ENCODE measurements around the gene CCDC197.

The CCDC197 gene

DNA sequence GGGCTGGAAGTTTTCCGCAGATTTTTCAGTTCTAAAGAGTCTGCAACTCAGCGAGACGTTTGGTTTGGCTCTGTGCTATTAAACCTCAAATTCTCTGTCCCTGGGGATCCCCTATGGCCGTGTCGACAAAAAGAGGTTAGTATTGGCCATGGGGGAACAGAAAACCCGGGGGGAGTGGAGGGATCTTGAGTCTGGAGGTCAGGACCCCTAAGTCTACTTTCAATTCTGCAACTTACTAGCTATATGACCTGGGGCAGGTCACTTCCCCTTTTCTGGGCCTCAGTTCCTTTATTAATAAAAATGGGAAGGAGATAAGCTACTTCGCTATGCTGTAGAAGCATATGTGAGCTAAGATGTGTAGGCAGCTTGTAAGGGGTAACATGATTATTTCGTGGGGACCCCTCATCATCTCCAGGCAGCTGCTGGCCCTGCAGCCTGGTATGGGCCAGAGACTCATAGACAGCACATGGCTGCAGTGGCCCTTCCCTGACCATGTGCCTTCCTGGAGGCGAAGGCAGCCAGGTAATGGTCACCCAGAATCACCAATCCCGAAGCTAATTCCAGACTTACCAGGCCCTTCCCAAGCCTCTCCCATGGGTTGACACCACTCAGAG, 29.4 kb upstream of the CCDC197 start:
- Histone ChIP-seq H3K9me2 (replicated peaks; ENCODE audit: insufficient read depth, low read length) (no peaks in the 10 kb centered on the region), H3K27me3 (ENCODE audit: low read length) (no peaks in the 10 kb centered on the region), H3K4me3 (ENCODE audit: insufficient read depth, low read length, poor library complexity, severe bottlenecking) (peak overlapping the region; percentile 16), H3K27ac (ENCODE audit: low read depth, low read length) (peak overlapping the region; percentile 99), H3K9me3 (ENCODE audit: insufficient read depth, low read length) (no peaks in the 10 kb centered on the region), H3K36me3 (ENCODE audit: low read length) (no peaks in the 10 kb centered on the region), H3K9ac (ENCODE audit: low read length) (peak overlapping the region; percentile 47), H3K79me2 (ENCODE audit: insufficient read depth, low read length) (no peaks in the 10 kb centered on the region), H4K20me1 (ENCODE audit: low read depth, low read length) (no peaks in the 10 kb centered on the region), H3F3A (ENCODE audit: insufficient read depth) (peaks cover 50% of the 10 kb centered on the region), H3K4me2 (ENCODE audit: low read depth, low read length, poor library complexity, severe bottlenecking) (peak overlapping the region; percentile 35), H2AFZ (ENCODE audit: low read depth, low read length, severe bottlenecking) (no peak overlapping the region)
- no peak for TF ChIP-seq EZH2phosphoT487 (conservative IDR thresholded peaks at IDR 0.05; ENCODE audit: low read length)
- TF ChIP-seq, protein P1, sequence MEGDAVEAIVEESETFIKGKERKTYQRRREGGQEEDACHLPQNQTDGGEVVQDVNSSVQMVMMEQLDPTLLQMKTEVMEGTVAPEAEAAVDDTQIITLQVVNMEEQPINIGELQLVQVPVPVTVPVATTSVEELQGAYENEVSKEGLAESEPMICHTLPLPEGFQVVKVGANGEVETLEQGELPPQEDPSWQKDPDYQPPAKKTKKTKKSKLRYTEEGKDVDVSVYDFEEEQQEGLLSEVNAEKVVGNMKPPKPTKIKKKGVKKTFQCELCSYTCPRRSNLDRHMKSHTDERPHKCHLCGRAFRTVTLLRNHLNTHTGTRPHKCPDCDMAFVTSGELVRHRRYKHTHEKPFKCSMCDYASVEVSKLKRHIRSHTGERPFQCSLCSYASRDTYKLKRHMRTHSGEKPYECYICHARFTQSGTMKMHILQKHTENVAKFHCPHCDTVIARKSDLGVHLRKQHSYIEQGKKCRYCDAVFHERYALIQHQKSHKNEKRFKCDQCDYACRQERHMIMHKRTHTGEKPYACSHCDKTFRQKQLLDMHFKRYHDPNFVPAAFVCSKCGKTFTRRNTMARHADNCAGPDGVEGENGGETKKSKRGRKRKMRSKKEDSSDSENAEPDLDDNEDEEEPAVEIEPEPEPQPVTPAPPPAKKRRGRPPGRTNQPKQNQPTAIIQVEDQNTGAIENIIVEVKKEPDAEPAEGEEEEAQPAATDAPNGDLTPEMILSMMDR (IDR thresholded peaks at IDR 0.05; ENCODE audit: insufficient read depth, low read length, poor library complexity, severe bottlenecking): no peak

DNA sequence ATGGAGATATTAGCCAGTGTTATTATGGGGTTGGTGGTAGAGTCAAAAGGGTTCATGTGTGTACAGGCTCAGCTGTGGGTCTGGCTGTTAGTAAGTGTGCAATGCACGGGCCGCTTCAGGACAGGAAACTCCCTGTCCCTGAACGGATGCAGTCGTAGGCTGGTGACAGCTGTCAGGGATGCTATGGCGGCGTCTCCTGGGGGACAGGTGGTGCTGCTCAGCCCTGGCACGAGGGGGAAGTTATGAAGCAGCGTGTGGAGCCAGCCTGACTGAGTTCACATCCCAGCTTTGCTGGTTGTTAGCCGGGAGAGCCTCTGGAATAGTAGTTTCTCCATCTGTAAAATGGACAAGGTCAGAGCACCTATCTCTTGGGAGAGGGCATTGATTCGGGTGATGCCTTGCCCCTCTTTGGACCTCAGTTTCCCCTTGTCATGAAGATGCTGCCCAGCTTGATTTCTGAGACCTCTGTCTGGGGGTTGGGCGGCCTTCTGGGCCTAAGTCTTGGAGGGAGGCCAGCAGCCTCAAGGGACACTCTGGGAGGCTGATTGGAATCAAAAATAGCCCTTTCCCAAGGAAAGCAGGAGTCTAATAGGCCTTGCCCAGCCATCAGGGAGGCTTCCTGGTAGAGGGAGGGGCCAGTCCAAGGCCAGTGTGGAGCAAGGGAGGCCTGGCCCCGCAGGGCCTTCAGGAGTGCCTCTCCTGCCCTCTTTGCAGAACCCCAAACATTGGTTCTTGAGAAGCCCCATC, 27.8 kb upstream of the CCDC197 start:
- no peak for TF ChIP-seq EZH2phosphoT487 (conservative IDR thresholded peaks at IDR 0.05; ENCODE audit: low read length)
- TF ChIP-seq, protein P1 (IDR thresholded peaks at IDR 0.05; ENCODE audit: insufficient read depth, low read length, poor library complexity, severe bottlenecking): no peak
- Histone ChIP-seq H3K9ac (ENCODE audit: low read length) (peak overlapping the region; percentile 60), H3K9me2 (replicated peaks; ENCODE audit: insufficient read depth, low read length) (no peaks in the 10 kb centered on the region), H3K4me2 (ENCODE audit: low read depth, low read length, poor library complexity, severe bottlenecking) (peak overlapping the region; percentile 75), H3K4me3 (ENCODE audit: insufficient read depth, low read length, poor library complexity, severe bottlenecking) (no peak overlapping the region), H2AFZ (ENCODE audit: low read depth, low read length, severe bottlenecking) (no peak overlapping the region), H3K36me3 (ENCODE audit: low read length) (no peaks in the 10 kb centered on the region), H3K79me2 (ENCODE audit: insufficient read depth, low read length) (peaks cover 3% of the 10 kb centered on the region; the same call in 1 of the 2 replicates), H3K9me3 (ENCODE audit: insufficient read depth, low read length) (no peaks in the 10 kb centered on the region), H3K27me3 (ENCODE audit: low read length) (no peaks in the 10 kb centered on the region), H4K20me1 (ENCODE audit: low read depth, low read length) (no peaks in the 10 kb centered on the region), H3F3A (ENCODE audit: insufficient read depth) (peaks cover 43% of the 10 kb centered on the region), H3K27ac (ENCODE audit: low read depth, low read length) (peak overlapping the region; percentile 99)

DNA sequence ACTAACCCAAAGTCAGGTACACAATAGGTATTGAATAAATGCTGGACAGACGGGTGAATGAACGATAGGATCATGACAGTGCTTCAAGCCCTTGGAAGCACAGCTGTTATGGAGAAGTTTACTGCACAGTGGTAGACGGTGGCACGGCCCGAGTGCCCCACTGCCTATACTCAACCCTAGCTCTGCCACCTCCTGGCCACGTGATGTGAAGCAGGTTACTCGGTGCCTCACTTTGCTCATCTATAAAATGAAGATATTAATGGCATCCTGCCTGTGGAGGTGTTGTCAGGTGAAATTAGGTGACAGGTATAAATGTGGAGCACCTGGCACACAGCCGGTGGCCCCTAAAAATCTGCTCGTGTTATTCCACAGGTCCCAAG, 26.5 kb upstream of the CCDC197 start:
- Histone ChIP-seq H3K9me2 (replicated peaks; ENCODE audit: insufficient read depth, low read length) (no peaks in the 10 kb centered on the region), H3K27me3 (ENCODE audit: low read length) (no peaks in the 10 kb centered on the region), H3K9ac (ENCODE audit: low read length) (peak overlapping the region; percentile 60), H3K79me2 (ENCODE audit: insufficient read depth, low read length) (peaks cover 8% of the 10 kb centered on the region), H3K36me3 (ENCODE audit: low read length) (no peaks in the 10 kb centered on the region), H3K27ac (ENCODE audit: low read depth, low read length) (peak overlapping the region; percentile 99), H3F3A (ENCODE audit: insufficient read depth) (peaks cover 48% of the 10 kb centered on the region), H3K9me3 (ENCODE audit: insufficient read depth, low read length) (no peaks in the 10 kb centered on the region), H3K4me3 (ENCODE audit: insufficient read depth, low read length, poor library complexity, severe bottlenecking) (peak overlapping the region; percentile 24), H2AFZ (ENCODE audit: low read depth, low read length, severe bottlenecking) (no peak overlapping the region), H4K20me1 (ENCODE audit: low read depth, low read length) (no peaks in the 10 kb centered on the region), H3K4me2 (ENCODE audit: low read depth, low read length, poor library complexity, severe bottlenecking) (peak overlapping the region; percentile 75)
- no peak for TF ChIP-seq EZH2phosphoT487 (conservative IDR thresholded peaks at IDR 0.05; ENCODE audit: low read length)
- TF ChIP-seq, protein P1 (IDR thresholded peaks at IDR 0.05; ENCODE audit: insufficient read depth, low read length, poor library complexity, severe bottlenecking): peak; percentile 66

Data from SU-DHL-6 (cell line).